GM21390 (cell line): ENCODE results near the gene CRHR1.

Source experiments
- ATAC-seq: cut with Tn5 transposase; IDR thresholded peaks from one replicate; pipeline ENCODE4 v1.9.1; 2021; ENCODE audit not compliant: unreplicated experiment

Gene CRHR1

DNA sequence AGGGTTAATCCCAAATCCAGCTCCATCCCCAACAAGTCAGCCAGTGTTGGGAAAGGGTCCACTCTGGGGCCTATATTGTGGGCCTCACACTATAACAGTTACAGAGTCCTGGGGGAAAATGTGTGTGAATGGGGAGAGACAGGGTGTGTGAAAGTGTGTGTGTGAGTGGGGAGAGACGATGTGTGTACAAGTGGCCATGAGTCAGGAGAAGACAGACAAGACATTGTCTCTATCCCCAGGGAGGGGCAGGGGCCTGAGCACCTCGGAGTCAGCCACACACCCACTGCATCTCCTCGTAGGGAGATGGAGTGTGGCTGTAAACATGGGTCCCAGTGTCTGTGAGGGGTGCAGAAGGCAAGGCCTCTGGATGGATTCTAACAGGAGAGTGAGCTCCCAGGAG lies 2.9 kb downstream of the CRHR1 start:
- no peak for ATAC-seq

DNA sequence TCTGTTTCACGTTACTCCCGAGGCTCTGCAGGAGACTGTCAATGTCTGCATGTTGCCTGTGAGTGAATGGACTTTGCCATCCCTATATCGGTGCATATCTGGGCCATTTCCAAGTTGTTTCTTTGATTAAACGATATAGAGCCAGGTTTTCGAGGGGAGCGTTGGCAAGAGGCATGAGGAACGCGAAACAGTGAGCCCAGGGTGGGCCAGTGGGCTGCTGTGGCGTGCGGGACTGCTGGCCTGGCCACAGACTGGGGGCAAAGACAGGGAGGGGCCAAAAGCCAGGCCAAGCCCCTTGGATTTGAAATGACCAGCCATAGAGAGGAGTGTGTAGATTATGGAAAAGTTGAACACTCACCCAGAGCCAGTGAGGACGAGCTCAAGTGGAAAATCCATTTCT lies 3.5 kb downstream of the CRHR1 start:
- ATAC-seq, result no peak

DNA sequence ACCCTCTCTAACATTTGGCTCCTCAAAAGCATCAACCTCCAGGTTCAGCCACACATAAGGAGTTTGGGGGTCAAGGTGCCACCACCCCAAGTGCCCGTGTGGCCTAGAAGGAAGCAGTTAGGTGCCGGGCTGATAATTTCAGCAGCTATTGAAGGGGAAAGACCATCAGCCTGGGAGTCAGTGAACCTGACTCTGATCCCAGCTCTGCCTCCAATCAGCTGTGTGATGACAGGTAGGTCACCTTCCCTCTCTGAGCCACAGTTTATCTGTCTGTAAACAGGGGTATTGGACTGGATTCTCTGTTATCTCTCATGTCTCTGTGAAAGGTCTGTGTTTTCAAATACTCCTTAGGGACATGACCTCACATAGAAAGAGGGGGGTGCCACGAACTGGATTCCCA lies 3.9 kb downstream of the CRHR1 start:
- no peak for ATAC-seq

DNA sequence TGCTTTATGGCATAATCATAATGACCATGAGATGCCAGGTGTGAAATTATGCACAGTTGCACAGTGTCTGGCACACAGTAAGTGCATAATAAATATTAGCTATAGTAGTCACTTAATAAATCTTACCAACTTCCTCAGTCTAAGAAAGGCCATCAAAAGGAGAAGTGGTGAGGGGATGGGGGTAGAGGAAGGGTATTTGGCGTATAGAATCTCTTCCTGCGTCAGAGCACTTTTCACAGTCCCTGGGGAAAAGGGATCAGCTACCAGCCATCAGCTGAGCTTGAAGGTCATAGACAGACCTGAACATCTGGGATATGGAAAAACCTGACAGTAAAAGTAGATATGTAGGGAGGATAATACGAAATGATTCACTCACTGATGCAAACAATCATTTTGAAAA lies 5.8 kb downstream of the CRHR1 start:
- ATAC-seq, result no peak

DNA sequence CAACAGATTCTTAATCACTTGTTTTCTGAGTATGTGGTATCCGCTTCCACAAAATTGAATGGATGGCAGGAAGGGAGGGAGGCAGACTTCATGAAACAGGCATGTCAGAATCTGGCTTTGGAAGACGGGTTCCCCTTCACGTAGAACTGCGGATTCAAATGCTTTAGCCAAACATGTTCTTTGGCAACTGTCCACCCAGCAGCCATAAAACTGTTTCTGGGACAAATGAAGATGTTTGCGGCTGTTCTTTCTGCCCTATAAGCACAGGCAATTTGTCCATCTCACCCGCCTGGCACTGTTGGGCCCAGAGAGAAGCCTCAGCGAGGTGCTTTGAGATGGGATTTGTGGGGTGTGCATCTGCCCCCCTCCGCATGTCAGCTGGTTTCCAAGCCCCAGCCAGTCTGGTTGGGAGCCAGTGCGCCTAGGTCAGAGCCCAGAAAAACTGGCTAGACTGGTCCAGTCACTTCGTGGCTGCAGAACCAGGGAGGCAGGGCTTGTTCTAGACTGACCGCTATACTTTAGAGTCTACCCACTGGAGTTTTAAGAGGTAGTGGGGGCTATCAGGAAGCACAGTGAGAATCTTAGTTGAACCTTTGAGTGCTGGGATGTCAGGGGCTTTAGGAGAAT lies 6.3 kb downstream of the CRHR1 start:
- no peak for ATAC-seq

DNA sequence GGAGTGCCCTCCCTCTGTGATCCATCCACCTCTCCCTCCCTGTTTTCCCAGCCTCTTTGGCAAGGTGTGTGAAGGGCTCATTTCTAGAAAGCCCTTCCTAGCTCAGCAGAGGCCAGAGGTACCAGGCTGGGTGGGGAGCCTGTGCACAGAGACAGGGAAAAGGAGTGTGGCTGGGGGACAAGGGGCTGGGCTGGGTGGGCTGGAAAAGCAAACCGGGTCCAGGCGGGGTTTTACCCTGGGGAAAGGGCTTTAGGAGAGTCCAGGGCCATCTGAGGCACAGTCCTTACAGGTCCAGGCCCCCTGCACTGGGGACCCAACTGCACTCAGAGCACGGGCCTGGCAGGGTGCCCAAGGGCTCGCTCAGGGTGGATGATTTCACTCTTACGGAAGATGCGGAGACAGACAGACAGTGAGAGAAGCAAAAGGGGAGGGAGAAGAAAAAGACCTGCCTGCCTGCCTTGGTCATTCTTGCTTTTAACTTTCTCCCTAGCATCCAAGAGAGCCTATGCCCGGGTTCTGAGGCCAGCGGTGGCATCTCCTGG lies 7.0 kb downstream of the CRHR1 start:
- no peak for ATAC-seq

DNA sequence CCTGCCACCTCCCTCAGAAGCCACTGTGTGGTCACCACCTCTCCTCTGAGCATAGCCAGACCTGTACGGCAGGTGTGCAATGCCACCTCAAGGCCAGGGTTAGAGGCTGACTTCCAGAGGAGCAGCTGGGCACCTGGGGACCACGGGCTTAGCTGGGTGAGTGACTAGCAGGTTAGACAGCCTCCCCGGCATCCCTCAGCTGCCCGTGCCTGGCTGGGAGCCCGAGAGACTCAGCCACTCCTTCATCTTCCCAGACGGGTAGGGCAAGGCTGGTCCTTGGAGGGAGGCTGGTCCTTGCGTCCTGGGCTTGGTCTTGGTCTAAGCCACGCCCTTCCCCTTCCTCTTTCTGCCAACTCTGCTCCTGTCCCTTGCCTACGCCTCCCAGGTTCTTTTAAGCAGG lies 7.8 kb downstream of the CRHR1 start:
- ATAC-seq, result no peak

DNA sequence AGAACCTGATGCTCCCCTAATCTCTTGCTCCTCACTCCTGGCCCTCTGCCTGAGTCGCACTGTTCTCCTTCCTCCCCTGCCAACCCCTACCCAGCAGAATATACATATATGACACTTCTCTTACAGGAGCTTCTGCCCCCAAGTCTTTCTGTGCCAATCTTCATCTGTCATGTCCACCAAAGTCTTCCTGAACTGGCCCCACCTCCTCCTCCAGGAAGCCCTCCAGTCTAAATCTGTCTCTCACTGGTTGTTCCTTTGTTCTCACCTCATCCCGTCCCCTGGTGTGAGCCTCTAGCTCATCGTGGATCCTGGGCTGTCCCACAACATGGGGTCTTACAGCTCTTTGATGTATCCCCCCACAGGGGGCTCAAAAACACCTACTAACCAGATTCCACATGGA lies 8.3 kb downstream of the CRHR1 start:
- no peak for ATAC-seq

DNA sequence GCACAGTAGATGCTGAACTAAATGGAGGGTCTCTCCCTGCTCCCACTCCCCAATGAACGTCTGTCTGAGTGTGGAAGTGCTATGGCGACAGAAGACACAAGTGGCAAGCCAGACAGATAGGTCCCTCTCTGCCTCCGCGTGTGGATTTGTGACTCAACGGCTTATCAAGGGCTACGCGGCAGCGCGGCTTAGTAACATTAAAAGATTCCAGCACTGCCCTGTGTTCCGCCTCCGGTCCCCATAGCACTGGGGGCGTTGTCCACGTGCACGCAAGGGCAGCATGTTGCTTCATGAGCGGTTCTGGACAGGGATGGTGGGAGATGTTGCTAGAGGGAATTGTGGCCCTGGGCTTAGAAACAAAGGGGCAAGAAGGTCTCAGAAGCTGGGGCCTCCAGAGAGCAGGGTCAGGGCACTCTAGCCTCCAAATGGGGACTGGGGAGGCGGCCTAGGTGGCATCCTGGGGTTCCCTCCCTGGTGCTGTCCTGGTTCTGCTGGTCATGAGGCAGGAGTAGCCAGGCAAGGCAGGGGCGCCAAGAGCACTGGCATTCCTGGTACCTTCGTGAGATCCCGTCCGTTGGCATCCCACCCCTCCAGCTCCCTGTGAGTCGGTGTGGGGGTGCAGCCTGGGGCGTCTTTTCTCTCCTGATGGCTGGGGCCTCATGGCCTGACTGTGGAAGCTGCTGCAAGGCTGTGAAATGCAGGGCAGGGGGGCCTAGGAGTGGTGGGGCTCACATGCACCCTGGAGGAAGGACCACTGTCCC lies 9.1 kb downstream of the CRHR1 start:
- ATAC-seq, result no peak

DNA sequence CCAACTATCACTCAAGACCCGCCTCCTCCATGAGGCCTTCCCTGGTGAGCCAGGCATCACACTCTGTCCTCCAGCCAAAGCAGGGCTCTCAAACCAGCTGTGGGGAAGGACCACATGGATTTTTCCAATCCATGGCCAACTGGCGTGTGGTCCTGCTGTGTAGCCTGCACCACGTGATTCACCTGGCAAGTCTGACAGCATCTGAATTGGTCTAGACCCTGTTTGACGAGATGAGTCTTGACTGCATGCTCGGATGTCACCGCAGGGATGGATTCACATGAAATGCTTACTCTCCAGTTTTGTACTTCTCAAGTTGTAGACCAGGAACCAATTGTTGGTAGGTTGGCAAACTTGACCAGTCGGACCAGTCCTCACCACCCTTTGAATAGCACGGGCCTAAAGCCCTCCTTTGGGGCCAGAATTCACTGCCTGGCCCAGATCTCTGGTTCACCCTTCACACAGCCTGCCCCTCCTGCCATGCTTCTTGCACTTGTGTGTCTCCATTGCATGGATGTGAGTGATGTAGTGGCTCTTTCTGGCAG lies 9.9 kb downstream of the CRHR1 start:
- ATAC-seq, result no peak

DNA sequence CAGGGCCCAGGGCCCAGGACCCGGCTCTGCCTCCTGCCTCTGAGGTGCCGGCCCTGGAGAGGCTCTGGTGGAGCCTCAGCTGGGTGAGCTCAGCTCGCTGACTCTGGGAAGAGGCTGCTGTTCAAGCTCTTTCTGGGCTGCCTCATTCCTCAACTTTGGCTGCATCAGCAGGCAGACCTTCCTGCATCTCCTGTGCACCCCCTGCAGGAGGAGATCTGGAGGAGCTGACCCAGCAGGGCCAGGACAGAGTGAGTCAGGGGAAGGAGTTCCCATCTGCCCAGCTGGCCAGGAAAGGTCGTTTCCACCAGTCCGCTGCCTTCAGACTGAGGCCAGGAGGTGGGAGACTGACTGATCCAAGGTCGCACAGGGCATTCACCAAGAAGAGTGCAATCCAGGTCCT lies 10.7 kb downstream of the CRHR1 start:
- no peak for ATAC-seq

DNA sequence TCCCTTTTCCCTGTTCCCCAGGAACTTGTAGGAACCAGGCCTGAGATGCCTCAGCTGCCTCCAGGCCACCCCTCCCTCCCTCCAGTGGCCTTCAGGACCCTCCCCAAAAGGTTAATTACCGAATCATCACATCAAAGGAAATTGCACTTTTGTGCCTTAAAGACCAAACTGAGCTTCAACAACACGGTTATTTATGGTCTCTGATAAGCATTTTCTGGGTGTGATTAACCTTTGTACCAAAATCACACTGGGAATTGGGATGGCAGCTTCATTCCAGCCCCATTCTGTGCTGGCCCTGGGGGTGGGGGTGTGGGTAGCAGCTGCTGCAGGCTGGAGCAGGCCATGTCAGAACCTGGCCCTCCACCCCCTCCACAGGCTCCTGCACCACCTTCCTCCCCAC lies 16.7 kb downstream of the CRHR1 start:
- ATAC-seq, result no peak

DNA sequence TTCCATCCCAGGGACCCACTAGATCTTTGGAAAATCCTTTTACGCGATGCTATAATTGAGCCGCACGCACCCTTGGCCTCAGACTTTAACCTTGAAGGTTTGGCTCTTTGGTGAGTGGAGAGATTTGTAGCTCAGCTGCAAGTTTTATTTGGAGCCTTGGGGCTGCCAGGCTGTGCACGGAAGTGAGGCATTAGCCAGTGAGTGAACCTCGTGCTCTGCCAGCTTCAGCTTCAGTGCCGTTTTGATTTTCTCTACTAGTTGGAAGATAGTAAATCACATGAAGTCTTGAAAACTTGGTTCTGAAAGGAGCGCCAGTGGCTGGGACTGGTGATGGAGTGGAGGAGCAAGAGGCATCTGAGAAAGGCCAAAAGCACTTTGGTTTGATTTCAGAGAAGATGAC lies 17.3 kb downstream of the CRHR1 start:
- ATAC-seq, result no peak

DNA sequence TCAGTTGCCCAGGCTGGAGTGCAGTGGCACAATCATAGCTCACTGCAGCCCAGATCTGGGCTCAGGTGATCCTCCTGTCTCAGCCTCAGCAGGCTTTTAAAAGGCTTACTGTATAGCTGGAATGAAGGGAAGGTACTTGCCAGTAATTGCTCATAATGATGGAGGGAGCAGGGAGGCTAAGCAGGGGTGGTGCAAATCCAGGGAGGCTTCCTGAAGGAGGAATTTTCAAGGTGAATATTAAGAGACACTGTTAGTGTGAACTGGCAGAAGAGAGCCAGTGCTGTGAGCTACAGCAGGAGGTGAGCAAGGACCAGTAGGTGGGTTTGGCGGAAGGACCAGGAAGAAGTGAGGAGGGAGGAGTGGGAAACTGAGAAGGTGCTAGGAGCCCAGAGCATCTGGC lies 24.7 kb downstream of the CRHR1 start:
- ATAC-seq, result no peak

DNA sequence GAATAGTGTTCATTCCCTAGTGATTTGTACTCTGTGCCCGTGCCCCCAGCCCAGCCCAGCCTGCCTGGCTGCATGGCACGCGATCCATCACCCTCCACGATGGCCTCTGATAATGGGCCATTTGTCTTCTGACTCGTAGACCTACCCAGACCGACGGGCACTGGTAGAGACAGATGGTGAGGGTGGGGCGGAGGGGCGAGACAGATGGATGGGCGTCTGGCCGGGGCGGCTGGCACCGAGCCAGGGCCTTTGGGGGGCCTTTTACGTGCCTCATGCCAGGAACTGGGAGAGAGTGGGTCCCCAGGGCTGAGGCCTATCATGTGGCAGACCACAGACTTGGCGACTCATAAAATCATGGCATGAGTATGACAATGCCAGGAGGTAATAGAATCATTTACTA lies 25.4 kb downstream of the CRHR1 start:
- ATAC-seq, result no peak

DNA sequence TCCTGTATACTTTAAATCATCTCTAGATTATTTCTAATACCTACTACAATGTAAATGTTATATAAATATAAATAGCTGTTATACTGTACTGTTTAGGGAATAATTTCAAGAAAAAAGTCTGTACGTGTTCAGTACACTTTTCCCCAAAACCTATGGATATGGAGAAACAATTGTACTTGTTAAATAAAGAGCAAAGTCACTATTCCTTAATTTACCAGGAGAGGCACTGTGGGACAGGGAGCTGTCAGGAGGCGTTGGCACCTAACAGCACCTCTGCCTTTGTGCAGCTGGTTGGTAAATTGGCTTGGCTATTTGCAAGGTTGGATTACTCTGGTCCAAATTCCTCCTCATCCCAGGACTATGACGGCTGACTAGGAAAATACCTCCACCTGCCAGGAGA lies 28.0 kb downstream of the CRHR1 start:
- ATAC-seq, result no peak

DNA sequence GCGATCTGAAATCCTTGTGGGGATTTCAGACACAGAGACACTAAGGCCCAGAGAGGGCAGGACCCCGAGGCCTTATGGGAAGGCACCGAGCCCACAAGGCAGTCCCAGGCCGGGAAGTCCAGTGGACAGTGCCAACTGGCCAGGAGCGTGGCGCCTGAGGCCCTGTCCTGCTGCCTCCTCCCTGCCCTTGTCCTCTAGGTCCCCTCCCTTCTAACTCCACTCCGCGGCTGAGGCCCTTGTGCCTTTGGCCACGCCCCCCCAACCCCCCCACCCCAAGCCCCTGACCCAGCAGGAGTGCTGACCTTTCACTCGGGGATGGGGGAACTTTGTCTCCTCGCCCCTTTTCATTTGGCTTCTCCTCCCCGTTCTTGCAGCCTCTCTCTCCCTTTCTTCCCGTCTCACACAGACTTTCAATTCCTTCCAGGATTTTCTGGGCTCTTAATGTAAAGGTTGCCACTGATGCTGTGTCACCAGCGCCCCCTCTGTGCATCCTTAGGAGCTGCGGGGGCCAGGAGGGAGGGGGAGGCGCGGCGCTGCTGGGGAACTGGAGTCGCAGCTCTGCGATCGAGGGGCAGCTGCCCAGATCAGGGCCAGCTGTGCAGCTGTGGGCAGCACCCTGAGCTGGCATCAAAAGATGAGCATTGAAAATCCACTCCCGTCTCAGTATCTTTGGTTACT lies 29.1 kb downstream of the CRHR1 start:
- ATAC-seq, result no peak

DNA sequence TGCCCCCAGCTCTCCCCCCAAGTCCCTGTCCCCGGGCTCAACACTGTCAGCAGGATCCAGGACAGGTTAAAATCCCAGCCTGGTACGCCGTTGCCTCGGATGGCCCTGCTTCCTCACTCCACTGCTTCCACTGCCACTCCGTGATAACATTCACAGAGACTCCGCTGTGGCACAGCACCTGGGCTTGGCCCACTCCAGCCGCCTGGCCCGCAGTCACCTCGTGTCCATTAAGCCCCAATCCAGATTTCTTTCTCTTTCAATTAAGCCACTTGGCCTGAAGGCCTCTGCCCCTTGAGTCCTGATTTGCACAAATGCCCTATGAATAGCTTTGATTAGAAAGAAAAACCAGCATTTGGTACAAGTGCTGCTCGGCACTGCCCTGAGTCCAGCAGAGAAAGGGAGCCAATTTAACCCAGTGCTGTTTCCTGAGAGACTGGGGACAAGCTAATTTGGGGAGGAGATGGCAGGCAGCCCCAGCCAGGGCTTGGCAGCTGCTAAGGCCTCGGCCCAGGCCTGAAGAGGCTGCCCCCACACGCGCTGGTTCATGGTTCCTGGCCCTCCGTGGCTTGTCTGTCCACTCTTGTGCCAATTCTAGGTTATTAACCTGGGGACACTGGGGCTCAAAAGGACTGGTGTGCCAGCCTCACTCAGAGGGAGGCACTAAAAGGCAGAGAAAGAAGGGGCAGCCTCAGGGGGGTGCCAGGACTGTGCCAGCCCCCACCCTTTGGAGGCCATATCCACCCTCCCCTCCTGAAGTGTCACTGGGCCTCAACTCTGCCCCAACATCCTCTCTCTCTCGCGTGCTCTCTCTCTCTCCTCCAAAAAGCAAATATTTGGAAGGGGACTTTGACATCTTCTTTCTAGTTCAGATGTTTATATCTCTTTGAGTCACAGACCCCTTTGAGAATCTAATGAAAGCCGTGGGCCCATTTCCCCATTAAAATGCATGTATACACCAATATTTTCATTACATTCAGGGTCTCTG lies 30.8 kb downstream of the CRHR1 start:
- no peak for ATAC-seq

DNA sequence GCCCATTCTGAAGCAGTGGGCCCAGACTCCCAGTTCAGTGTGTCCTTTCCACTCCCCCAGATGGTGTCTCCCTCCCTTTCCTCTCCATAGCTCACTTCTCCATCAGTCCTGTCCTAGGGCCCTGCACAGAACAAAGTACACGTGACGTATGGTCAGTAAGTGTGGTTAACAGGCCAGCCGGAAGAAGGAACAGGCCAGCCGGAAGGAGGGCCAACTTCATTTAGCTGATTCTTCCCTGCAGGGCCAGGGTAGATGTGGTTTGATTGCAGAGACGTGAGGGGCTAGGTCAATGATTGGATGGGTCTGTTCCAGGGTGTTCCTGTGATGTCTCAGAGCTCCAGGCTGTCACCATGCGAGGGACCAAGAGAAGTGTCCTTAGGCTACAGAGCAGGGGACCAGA lies 31.6 kb downstream of the CRHR1 start:
- no peak for ATAC-seq

DNA sequence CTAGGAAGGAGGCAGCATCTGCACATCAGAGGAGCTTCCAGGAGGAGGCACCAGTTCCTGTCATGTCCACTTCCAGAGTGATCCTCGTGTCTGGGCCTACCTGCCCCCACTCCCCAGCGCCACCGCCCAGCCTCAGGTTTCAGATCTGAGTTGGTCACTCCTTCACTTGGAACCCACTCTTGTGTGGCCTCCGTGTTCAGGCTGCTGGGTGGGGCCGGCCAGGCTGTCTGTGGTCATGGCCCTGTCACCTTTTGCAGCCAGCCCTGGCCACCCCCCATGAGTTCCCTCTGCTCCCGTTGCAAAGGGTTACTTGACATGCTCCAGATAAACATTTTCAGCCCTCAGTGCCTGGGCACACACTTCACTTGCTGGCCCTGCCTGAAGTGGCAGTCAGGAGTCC lies 33.9 kb downstream of the CRHR1 start:
- no peak for ATAC-seq

DNA sequence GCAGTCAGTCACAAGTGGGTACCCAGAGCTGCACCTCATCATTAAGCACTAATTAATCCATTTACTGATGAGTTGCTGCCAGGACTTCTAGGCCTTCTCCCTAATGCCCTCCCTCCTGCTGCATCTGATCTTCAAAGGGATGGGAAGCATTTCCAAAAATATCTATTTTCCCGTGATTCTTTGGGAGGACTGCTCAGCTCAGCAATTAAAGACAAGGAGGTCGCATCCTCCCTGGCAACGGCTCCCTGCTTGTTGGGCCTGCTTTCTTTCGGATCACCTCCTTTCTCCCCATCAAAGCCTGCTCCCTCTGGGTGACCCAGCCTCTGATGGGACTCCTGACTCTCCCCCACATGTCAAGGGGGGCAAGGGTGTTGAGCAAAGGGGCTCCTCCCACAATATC lies 34.6 kb downstream of the CRHR1 start:
- ATAC-seq, result no peak
